Lung (tissue), 12 donors: ENCODE results near the gene HOMER1. TPM values are rescaled to one million over a fixed set of nuclear protein-coding genes. Genes with fewer than 3 reads are reported as not detected.

Experiments
- ATAC-seq: fragments of 200-7000 bp; cut with Tn5 transposase; one replicate; pipeline ENCODE4 v1.9.1; 2020; ENCODE audit warnings: moderate number of reproducible peaks; ENCODE audit not compliant: insufficient read depth, low FRiP score
- DNase-seq, 3 donors: peaks; one replicate each; pipeline ENCODE4 v3.0.0-alpha.2; 2013 to 2017
- H3K27ac ChIP-seq, 2 donors: one replicate each; pipeline ENCODE4 v1.5.1; 2013; ENCODE audit warnings: mild to moderate bottlenecking in 2 of 2, moderate library complexity in 2 of 2, control low read depth in 1 of 2, inconsistent platforms in 1 of 2, low read depth in 1 of 2, low read length in 1 of 2
- H3K27me3 ChIP-seq, 3 donors: one replicate each; pipeline ENCODE4 v1.5.1; 2013; ENCODE audit warnings: low read length in 2 of 3; ENCODE audit not compliant: control insufficient read depth in 3 of 3, insufficient read depth in 3 of 3
- H3K36me3 ChIP-seq, 4 donors: one replicate each; pipeline ENCODE4 v1.5.1; 2013; ENCODE audit warnings: low read length in 4 of 4, mild to moderate bottlenecking in 1 of 4, moderate library complexity in 1 of 4; ENCODE audit not compliant: control insufficient read depth in 4 of 4, insufficient read depth in 4 of 4
- H3K4me1 ChIP-seq, 5 donors: one replicate each; pipeline ENCODE4 v1.5.1; 2013; ENCODE audit warnings: low read length in 5 of 5, mild to moderate bottlenecking in 2 of 5, moderate library complexity in 1 of 5; ENCODE audit not compliant: control insufficient read depth in 5 of 5, insufficient read depth in 5 of 5
- H3K4me3 ChIP-seq: one replicate; pipeline ENCODE4 v1.5.1; 2013; ENCODE audit warnings: mild to moderate bottlenecking, control low read depth, moderate library complexity
- H3K9ac ChIP-seq, 2 donors: one replicate each; pipeline ENCODE4 v1.5.1; 2013; ENCODE audit warnings: low read length in 2 of 2, control low read depth in 1 of 2; ENCODE audit not compliant: insufficient read depth in 1 of 2
- H3K9me3 ChIP-seq, 4 donors: one replicate each; pipeline ENCODE4 v1.5.1; 2013; ENCODE audit warnings: low read length in 3 of 4, mild to moderate bottlenecking in 1 of 4, moderate library complexity in 1 of 4; ENCODE audit not compliant: control insufficient read depth in 4 of 4, insufficient read depth in 3 of 4
- WGBS, 2 donors: extraction: QIAGEN DNeasy Blood & Tissue Kit; methylation state at CpG; one replicate each; pipeline ENCODE4 v1.1.7; 2013; 5-methylcytosine and 5-hydroxymethylcytosine counted together
- polyA plus RNA-seq, 2 donors: library from polyadenylated mRNA; stranded (reverse); fragments of 200-250 nt; gene quantifications; one replicate each; pipeline ENCODE4 v1.2.1, GENCODE V29; 2013
- total RNA-seq, 2 donors: library from RNA; depleted of rRNA in 1 of 2; stranded (reverse); fragments of >200 nt in 1 of 2; gene quantifications; one replicate each; pipeline ENCODE4 v1.2.1, GENCODE V29; 2014 to 2021
- TF ChIP-seq, protein P1 (sequence below): IDR thresholded peaks from 2 replicates; pipeline ENCODE4 v1.5.1; 2012; ENCODE audit warnings: mild to moderate bottlenecking; ENCODE audit errors: control extremely low read depth, extremely low read depth
- donor health status: control.
- donor health status: control.
- donor health status: Bipolar disorder and iron deficiency.
- donor health status: healthy.
- donor health status: DM: yes; HTN: yes; CAD: no.

HOMER1 gene
- total and polyA plus RNA-seq, 4 donors, result 1.2 to 15.4 (median 4.5) TPM

DNA sequence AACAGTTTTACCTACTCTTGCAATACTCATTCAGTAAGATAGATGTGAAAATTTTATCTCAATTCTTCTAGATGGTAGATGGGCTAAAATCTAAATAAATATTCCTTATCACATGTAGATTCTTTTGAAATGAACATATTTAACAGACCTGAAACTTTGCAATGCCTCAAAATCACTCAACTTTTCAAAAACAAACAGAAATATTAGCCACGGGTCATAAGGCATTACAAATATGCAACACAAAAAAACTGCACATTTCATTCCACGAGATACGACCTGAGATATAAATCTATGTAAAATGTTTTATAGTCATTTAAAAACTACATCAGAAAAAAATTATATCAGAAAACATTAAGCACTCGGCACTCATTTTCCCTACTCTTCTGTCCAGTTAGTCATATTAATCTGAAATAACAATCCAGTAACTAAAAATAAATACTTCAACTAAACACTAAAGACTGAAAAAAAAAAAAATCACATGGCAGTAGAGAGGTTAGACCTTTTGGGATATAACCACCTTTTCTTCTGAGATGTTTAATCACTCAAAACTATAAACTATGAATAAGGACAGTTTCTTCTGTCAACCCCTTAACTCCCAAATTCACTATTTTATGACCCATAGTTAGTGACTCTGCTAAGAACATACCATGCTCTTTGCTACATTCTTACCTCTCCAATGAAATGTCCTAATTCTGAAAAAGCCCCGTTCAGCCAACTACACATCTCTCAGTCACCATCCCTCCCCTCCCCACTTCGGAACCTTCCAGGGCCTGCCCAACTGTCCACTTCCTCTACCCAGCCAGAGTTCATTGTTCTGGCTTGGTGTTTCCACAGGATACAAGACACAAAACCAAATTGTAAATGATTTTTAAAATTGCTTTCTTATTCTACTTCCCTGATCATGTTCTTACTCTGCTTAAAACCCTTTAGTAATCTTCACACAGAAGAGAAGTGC lies 6.4 kb downstream of the HOMER1 start:
- ATAC-seq, result no peak
- DNase-seq, result no peak

DNA sequence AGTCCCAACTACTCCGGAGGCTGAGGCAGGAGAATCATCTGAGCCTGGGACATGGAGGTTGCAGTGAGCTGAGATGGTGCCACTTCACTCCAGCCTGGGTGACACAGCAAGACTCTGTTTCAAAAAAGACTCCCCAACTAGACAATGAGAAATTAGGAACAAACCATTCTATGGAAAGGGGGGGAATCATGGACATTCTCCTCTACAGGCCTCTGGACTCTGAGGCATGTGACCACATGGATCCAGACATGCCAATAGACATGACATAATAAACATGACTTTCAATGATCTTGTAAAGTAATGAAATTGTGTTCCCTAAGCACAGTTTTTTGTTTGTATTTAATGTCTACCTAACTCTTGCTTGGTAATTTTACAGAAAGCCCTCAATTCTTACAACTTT lies 8.8 kb downstream of the HOMER1 start:
- no peaks in the 10 kb centered on the region for H3K27me3 ChIP-seq
- DNase-seq (no peak), ATAC-seq (no peak)
- H3K4me1 ChIP-seq, result peaks cover 0 to 16% (median 0%) of the 10 kb centered on the region in 5 donors
- H3K4me3 ChIP-seq, result no peak overlapping the region
- no peak overlapping the region for H3K9ac ChIP-seq
- H3K9me3 ChIP-seq, result no peaks in the 10 kb centered on the region
- H3K27ac ChIP-seq, result no peak overlapping the region
- TF ChIP-seq, protein P1, sequence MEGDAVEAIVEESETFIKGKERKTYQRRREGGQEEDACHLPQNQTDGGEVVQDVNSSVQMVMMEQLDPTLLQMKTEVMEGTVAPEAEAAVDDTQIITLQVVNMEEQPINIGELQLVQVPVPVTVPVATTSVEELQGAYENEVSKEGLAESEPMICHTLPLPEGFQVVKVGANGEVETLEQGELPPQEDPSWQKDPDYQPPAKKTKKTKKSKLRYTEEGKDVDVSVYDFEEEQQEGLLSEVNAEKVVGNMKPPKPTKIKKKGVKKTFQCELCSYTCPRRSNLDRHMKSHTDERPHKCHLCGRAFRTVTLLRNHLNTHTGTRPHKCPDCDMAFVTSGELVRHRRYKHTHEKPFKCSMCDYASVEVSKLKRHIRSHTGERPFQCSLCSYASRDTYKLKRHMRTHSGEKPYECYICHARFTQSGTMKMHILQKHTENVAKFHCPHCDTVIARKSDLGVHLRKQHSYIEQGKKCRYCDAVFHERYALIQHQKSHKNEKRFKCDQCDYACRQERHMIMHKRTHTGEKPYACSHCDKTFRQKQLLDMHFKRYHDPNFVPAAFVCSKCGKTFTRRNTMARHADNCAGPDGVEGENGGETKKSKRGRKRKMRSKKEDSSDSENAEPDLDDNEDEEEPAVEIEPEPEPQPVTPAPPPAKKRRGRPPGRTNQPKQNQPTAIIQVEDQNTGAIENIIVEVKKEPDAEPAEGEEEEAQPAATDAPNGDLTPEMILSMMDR, result no peak
- 94 to 100% methylated on average over 1 of the region's 1 CpG for WGBS, 2 donors
- no peaks in the 10 kb centered on the region for H3K36me3 ChIP-seq

More for the DNA sequence above, 6.4 kb downstream of the HOMER1 start:
- Histone ChIP-seq H3K36me3 (no peaks in the 10 kb centered on the region), H3K27ac (peak overlapping the region in 1 of 2 donors; percentile 87), H3K9ac (no peak overlapping the region), H3K4me3 (no peak overlapping the region), H3K27me3 (peaks cover 0 to 17% (median 6%) of the 10 kb centered on the region in 3 donors), H3K4me1 (peaks cover 0 to 28% (median 5%) of the 10 kb centered on the region in 5 donors), H3K9me3 (no peaks in the 10 kb centered on the region)
- TF ChIP-seq, protein P1, result no peak
- WGBS, 2 donors, result 64 to 73% methylated on average over 6 of the region's 6 CpGs

DNA sequence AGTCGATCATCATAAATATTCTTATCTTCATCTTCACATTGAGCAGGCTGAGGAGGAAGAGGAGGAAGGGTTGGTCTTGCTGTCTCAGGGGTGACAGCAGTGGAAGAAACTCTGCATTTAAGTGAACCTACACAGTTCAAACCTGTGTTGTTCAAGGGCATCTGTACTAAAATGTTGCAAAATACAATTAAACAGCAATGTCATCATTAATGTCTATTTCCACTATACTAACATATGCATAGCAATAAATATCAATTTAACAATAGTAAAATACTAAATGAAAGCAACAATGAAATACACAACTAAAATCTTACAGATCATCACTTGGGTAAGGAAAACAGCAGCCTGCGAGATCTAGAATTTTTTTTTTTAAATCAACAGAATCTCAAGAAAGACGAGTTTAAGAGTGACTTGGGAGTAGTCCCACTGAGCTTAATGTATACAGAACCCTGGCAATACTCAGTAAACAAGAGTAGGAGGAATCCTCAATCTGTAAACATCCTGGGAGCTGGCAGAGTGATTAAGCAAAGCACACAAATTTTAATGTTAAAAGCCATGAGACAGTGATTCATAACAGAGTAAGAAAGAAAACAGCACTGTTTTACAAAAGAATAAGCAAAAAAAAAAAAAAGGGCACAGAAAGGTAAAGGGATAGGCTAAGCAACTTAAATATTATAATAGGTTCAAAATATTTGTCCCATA lies 10.0 kb downstream of the HOMER1 start:
- ATAC-seq (no peak), DNase-seq (peak in 1 of 3 donors; percentile 34)
- 69 to 81% methylated on average over 3 of the region's 3 CpGs for WGBS, 2 donors
- no peak overlapping the region for H3K9ac ChIP-seq
- no peak overlapping the region for H3K4me3 ChIP-seq
- H3K9me3 ChIP-seq, result no peaks in the 10 kb centered on the region
- no peaks in the 10 kb centered on the region for H3K36me3 ChIP-seq
- H3K4me1 ChIP-seq, result peaks cover 0 to 19% (median 0%) of the 10 kb centered on the region in 5 donors
- no peak overlapping the region for H3K27ac ChIP-seq
- TF ChIP-seq, protein P1, result no peak
- no peaks in the 10 kb centered on the region for H3K27me3 ChIP-seq
